ENCODE results near the gene CLIC2. TPM values are rescaled to one million over a fixed set of nuclear protein-coding genes. Genes with fewer than 3 reads are reported as not detected.
"Not testable (repeated sequence)": the region's sequence is repeated elsewhere in the genome, so short reads cannot be mapped to it uniquely, and the experiment has no call there.

CLIC2 gene
- polyA plus RNA-seq (ENCODE audit: insufficient read length), result 3.6 TPM

DNA sequence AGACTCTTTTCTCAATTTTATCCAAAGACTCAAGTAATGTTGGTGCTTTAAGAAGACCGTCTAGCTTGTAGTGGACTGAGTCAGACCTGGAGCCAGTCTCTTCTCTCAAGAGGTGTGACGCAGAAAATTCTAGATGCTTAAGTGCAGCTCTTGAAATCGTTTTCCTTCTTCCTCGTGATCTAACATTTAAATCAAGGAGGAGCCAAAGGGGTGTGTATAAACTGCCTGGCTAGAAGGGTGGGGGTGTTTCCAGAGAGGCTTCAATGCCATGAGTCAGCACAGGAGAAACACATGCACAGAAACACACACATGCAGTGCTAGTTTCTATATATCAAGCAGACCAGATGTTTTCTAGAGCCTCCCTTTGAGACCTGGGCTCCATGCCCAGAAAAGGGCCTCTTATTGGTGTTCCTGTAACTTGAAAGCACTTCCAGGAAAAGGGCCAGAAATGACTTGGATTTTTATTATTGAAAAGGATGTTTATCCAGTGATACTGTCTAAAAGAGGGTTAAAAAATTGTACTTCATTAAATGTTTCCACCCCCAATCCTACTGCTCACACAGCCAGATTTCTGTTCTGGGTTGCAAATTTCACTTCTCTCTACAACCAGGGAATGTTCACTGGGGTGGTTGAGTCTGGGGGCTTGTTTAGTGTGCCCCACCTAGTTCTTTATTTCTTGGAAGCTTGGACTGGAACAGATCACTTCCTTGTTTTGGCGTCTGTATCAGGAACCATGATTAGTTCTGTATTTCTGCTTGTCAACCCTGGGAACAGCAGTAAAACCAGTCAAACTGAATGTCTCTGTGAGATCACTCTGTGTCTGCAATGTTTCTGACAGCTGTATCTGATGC, at the start of gene CLIC2:
CLIC2 (minus strand) TSS at position 129 of the 851 bp plus-strand sequence. CDS start 187 bp downstream, outside the sequence.
- DNase-seq (ENCODE audit: low read depth), result peak; percentile 67

DNA sequence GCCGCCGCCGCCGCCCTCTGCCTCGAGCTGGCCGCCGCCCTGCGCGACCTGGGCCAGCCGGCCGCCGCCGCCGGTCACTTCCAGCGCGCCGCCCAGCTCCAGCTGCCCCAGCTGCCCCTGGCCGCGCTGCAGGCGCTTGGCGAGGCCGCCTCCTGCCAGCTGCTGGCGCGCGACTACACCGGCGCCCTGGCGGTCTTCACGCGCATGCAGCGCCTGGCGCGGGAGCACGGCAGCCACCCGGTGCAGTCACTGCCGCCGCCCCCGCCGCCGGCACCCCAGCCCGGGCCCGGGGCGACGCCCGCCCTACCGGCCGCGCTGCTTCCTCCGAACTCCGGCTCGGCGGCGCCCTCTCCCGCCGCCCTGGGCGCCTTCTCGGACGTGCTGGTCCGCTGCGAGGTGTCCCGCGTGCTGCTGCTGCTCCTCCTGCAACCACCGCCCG, 48.1 kb upstream of the CLIC2 start:
- not testable (repeated sequence) for DNase-seq (ENCODE audit: low read depth)

DNA sequence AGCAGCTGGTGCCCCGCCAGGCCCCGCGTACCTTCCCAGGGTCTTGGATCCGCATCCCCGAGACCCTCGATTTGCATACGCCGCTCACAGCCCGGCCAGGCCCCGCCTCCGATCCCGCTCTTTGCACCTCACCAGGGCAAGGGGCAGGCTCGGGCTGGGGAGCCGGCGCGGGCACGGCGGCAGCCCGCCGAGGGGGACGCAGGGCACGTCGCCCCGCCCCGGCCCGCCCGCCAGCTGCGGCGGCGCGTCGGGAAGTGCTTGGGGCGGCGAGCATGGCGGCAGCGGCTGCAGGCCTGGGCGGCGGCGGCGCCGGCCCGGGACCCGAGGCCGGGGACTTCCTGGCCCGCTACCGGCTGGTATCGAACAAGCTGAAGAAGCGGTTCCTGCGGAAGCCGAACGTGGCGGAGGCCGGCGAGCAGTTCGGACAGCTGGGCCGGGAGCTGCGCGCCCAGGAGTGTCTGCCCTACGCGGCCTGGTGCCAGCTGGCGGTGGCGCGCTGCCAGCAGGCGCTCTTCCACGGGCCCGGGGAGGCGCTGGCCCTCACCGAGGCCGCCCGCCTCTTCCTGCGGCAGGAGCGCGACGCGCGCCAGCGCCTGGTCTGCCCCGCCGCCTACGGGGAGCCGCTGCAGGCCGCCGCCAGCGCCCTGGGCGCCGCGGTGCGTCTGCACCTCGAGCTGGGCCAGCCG, 47.6 kb upstream of the CLIC2 start, which contains the start of gene F8A2:
F8A2 (plus strand) TSS at position 253 of the 686 bp plus-strand sequence; CDS start at position 273, 20 bp downstream.
- DNase-seq (ENCODE audit: low read depth), result not testable (repeated sequence)

DNA sequence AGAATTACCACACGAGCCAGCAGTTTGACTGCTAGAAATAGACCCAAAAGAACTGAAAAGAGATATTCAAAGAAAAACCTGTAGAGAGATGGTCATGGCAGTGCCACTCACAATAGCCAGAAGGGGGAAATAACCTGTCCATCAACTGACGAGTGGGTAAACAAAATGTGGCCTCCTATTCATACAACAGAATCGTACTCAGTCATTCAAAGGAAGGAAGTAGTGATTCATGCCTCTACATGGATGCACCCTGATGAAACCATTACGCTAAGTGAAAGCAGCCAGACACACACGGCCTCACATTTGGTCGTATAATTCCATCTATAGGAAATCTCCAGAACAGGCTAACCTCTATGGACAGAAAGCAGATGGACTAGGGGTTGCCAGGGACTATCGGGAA, 45.4 kb upstream of the CLIC2 start:
- not testable (repeated sequence) for DNase-seq (ENCODE audit: low read depth)

DNA sequence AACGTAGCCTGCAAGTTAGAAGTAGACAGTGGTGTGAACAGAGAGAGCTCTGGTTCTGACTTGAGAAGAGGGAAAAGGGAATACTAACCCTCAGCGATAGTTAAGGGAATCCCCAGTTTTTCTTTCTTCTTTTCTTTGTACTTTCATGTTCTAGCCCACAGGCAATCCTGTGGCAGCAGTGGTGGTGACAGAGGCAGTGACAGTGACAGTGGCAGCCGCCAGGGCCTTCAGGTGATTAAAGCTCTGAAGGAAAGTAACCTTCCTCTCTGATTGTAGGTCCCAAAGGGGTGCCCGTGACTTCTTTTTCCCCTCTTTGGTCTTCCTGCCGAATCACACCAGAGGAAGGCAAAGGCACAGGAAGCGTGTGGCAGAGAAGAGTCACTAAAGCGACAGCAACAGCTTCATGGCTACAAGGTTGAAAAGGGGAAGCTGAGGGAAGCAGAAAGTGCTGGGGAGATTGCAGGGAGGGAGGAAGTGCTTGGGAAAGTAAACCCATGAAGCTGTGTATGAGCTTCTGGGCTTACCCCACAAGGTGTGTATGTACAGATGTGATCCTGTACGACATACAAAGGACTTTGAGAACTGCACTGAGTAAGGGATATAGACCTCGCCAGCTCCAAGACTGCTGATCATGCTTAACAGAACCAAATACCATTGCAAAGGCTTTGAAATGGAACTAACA, 39.5 kb upstream of the CLIC2 start:
- DNase-seq (ENCODE audit: low read depth), result not testable (repeated sequence)

DNA sequence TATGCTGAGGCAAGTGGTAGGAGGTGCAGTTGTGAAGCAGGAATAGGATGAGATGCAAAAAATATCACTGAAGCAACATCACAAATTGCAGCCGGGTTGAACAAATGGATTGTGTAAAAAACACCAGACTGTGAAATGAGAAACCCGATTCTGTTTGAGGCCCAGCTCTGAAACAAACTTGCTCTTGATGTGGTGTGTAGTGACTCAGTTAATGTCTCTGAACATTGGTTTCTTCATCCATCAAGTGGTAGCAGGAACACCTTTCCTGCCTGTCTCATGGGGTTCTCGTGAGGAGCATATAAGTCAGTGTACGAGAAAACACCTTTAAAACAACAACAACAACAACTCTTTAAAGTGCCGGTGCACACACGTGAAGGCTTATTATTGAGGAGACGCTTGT, 29.3 kb upstream of the CLIC2 start:
- DNase-seq (ENCODE audit: low read depth), result not testable (repeated sequence)

DNA sequence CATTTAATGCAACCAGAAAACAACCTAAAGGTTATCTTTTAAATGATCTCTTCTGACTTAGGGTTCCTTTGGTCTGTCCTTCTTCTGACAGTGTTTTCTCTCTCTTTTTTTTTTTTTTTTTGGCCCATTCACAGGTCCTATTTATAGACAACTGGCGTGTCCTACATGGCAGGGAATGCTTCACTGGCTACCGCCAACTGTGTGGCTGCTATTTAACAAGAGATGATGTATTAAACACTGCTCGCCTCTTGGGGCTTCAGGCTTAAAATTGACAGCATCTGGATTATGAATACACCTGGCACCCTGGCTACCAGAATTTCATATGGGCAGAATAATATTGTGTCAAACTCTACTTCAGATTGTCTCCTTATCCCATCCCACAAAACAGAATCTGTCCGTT, 15.0 kb upstream of the CLIC2 start:
- DNase-seq (ENCODE audit: low read depth), result not testable (repeated sequence)

DNA sequence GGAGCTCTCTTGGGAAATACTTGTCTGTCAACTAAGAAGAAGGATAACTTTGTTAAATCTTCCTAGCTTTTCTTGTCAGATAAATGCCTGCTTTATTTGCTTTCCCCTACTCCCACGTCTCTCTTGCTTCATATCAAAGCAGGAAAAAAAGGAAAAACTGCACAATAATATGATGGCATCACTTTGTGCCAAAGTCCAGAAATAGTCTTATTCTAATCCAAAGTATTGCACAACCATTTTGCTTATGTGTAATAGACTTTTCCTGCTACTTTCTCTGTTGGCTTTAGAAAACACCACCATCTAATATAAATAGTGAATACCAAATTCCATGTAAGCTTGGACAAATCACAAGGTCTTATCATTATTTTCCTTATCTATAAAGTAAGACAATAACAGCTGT, 11.3 kb upstream of the CLIC2 start:
- not testable (repeated sequence) for DNase-seq (ENCODE audit: low read depth)

DNA sequence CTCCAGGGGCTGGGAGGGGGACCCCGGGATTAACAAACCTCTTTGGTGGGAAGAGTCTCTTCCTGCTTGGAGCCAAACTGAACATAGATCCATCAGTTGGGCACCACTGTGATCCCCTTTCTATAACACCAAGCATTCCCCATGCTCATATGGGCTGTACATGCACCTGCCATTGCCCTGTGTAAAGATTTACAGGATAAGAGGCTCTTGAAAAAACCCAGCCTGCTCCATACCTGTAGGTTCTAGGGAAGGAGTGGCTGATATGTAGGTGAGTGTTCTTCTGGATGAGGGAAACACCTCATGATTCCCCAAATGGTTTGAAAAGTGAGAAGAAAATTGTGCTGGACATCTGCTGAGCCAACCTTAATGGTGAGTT, 911 bp upstream of the CLIC2 start:
- DNase-seq (ENCODE audit: low read depth), result not testable (repeated sequence)

DNA sequence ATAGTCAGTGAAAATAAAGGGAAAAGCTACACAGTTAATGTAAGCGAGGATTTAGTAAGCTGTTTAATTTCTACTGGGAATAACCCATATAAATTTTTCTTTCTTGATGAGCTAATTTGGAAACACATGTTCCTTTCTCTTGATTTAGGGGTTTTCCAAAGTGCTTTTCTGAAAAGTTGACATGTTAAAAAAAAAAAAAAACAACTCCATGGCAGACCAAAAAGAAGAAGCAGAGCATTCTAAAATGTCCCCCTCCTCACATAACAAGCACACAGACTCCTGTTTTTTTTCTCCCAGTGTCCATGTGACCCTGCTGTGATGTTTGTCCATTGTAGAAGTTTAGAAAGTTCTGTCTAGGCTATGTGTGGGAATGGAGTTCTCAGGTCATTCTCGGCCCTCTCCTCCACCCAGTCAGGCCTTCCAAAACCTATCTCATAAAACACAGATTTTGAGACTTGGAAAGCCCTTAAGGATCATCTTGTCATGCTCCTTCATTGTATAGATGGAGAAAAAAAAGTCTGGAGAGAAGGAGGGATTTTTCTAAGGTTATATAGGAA, 792 bp downstream of the CLIC2 start:
- no peak for DNase-seq (ENCODE audit: low read depth)

DNA sequence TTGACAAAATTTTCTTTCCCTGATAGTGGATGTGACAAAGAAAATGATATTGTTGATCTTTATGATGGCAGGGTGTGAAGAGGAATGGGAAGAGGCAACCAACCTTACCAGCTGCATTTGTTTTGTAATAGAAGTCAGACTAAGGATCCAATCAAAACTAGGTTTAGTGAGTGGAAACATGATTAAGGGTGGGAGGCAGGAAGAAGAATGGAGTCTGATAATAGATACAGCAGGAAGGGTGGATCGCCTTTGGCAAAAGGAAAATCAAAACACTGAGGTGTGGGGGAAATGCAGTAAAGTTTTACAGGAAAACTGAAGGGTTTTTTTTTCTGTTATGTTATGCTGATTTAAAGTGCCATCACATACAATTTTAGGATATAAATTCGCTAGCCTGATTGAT, 3.4 kb downstream of the CLIC2 start:
- no peak for DNase-seq (ENCODE audit: low read depth)

DNA sequence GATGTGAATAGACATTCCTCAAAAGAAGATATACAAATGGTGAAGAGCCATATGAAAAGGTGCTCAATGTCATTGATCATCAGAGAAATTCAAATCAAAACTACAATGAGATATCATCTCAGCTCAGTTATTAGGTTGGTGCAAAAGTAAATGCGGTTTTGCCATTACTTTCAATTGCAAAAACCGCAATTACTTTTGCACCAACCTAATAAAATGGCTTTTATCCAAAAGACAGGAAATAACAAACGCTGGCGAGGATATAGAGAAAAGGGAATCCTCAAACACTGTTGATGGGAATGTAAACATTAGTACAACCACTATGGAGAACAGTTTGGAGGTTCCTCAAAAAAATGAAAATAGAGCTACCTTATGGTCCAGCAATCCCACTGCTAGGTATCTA, 5.1 kb downstream of the CLIC2 start:
- DNase-seq (ENCODE audit: low read depth), result no peak

DNA sequence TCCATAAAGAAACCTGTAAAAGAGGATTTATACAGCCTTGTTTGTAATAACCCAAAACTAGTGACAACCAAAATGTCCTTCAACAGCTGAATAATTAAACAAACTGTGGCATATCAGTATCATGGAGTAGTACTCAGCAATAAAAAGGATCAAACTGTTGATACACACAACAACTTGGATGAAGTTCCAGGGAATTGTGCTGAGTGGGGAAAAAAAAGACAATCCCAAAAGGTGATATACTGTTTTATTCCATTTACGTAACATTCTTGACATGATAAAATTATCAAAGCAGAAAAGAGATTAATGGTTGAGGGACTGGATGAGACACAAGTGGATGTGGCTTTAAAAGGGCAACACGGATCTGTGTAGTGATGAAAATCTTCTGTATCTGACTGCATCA, 7.8 kb downstream of the CLIC2 start:
- no peak for DNase-seq (ENCODE audit: low read depth)

DNA sequence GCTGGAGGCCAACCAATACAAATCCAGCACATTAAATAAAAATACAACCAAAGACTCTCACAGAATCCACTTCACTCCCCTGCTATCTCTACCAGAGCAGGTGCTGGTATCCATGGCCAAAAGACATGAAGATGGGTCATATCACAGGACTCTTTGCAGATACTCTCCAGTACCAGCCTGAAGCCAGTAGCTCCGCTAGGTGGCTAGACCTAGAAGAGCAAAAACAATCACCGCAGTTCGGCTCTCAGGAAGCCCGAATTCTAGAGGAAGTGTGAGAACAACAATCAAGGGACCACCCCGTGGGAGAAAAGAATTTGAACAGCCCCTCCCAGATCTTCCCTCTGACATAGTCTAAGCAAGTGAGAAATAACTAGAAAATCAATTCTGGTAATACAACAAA, 20.2 kb downstream of the CLIC2 start:
- no peak for DNase-seq (ENCODE audit: low read depth)

DNA sequence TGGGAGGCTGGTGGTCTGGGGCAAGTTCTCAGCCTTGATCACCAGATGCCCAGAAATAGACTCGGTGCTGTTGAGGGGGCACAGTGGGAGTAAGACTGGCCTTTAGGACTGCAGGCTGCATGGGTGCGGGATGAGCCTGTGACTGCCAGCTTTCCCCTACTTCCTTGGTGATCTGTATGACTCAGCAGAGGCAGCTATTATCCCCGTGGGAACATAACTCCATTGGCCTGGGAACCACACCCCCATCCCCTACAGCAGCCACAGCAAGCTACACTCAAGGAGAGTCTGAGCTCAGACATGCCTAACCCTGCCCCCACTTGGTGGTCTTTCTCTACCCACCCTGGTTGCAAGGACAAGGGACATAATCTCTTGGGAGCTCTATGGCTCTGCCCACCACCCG, 20.6 kb downstream of the CLIC2 start:
- no peak for DNase-seq (ENCODE audit: low read depth)

DNA sequence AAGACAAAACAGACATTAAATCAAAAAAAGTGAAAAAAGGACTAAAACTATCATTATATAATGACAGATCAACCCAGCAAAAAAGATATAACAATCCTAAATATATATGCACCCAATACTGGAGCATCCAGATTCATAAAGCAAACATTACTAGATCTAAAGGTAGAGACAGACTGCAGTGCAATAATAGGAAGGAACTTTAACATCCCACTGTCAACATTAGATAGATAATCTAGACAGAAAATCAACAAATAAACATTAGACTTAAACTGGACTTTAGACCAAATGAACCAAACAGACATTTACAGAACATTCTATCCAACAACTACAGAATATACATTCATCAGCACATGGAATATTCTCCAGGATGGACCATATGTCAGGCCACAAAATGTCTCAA, 40.6 kb downstream of the CLIC2 start:
- DNase-seq (ENCODE audit: low read depth), result no peak

DNA sequence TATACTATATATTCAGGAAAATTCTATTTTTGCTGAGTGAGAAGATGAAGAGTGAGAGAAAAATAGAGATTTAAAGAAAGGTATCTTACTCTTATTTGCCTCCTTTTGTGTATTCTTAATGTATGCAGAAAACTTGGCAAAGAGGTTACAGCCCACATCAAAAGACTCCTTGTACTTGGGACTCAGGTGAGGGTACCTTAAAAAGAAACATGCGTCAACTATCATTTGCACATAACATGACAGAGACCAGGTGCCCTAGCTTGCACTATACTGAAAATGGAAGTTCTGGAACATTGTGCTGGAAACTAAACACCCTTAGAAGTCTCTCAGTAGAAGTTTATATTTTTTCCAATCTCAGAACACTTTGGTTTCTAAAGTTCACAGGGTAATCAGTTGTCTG, 54.5 kb downstream of the CLIC2 start:
- DNase-seq (ENCODE audit: low read depth), result no peak

DNA sequence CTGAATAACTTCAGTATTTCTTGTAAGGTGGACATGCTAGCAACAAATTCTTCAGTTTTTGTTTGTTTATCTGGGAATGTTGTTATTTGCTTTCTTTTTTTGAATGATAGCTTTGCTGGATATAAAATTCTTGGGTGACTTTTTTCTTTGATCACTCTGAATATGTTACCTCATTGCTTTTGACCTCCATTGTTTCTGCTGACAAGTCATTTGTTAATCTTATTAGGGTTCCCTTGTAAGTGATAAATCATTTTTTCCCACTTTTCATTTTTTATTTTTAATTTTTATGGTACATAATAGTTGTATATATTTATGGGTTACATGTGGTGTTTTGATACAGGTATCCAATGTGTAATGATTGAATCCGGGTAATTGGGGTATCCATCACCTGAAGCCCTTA, 63.4 kb downstream of the CLIC2 start:
- DNase-seq (ENCODE audit: low read depth), result no peak

DNA sequence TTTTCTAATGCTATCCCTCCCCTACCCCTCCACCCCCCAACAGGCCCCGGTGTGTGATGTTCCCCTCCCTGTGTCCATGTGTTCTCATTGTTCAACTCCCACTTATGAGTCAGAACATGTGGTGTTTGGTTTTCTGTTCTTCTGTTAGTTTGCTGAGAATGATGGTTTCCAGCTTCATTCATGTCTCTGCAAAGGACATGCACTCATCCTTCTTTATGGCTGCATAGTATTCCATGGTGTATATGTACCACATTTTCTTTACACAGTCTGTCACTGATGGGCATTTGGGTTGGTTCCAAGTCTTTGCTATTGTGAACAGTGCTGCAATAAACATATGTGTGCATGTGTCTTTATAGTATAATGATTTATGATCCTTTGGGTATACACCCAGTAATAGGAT, 66.4 kb downstream of the CLIC2 start:
- not testable (repeated sequence) for DNase-seq (ENCODE audit: low read depth)

DNA sequence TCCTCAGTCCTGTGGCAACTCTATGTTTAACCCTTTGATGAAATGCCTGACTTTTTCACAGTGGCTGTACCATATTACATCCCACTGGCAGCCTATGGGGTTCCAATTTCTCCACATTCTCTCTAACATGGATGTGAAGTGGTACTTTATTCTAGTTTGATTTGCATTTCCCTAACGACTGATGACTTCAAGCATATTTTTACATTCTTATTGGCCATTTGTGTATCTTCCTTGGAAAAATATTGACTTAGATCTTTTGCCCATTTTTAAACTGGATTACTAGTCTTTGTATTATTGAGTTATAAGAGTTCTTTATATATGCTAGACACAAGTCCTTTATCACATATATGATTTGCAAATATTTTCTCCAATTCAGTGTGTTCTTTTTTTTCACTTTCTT, 68.0 kb downstream of the CLIC2 start:
- DNase-seq (ENCODE audit: low read depth), result no peak

DNA sequence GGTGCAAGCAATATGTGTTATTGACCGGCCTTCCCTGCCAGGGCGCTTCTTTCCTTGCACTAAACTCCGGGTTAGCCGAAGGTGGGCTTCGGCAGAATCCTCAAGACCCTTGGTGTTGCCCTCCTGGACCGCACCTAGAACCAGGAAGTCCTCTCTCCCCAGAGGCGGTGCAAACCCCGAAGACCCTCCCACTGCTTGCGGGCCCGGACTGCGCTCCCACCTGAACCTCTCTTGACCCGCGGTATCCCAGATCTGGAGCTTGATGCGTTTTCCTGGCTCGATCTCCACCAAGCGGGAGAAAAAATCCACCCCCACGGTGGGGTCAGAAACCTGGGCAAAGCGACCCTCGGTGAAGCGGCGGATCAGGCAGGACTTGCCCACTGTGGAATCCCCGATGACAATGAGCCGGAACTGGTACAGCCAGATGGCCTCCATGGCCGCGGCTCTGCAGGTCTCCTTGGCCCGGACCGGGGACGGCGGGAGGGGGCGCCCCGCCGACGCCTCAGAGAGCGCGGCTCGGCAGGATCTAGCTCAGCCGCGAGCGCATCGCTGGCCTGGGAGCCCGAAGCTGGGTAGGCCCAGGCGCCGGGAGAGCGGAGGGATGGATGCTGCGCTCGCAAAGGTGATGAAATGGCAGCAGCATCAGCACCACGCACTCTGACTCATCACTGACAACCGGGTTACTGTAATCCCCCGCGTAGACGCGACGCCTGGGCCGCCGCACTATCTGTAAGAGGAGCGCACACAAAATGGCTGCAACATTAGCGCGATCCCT, 70.4 kb downstream of the CLIC2 start, which contains the start of gene RAB39B:
RAB39B (minus strand) TSS at position 638 of the 775 bp plus-strand sequence; CDS start at position 435, 203 bp downstream.
- peak; percentile 1 for DNase-seq (ENCODE audit: low read depth)

All from forelimb muscle (tissue), 1 donor.